K562 (cell line): ENCODE data around the gene MAN1B1. TPM values are rescaled to one million over a fixed set of nuclear protein-coding genes. Genes with fewer than 3 reads are reported as not detected.

ENCODE experiments used
- AFF1 ChIP-seq, 2 experiments: fragments of 450-650 bp; IDR thresholded peaks; 2 replicates each; pipeline ENCODE4 v1.6.1; 2018; ENCODE audit warnings: mild to moderate bottlenecking in 2 of 2, low read depth in 1 of 2; ENCODE audit not compliant: partially characterized antibody in 2 of 2
- BDP1 ChIP-seq: IDR thresholded peaks from 3 replicates; pipeline ENCODE4 v1.6.1; 2011; ENCODE audit not compliant: insufficient read length, insufficient read depth
- FOXA1 ChIP-seq: fragments of 450-650 bp; IDR thresholded peaks from 2 replicates; pipeline ENCODE4 v1.6.1; 2016; ENCODE audit warnings: mild to moderate bottlenecking, borderline replicate concordance
- HNRNPH1 ChIP-seq: fragments of 200-400 bp; formaldehyde crosslinking; optimal IDR thresholded peaks from 2 replicates; pipeline ENCODE3; 2017; ENCODE audit warnings: low read depth, mild to moderate bottlenecking, low read length, moderate library complexity
- HSF4 ChIP-seq: fragments of 250-450 bp; sonication (Bioruptor Pico); IDR thresholded peaks from 2 replicates; pipeline ENCODE4 v2.1.2; 2022; ENCODE audit warnings: mild to moderate bottlenecking, moderate library complexity, borderline replicate concordance
- KDM2B ChIP-seq: fragments of 250-450 bp; sonication (Bioruptor Pico); IDR thresholded peaks from 2 replicates; pipeline ENCODE4 v1.8.0; 2021; ENCODE audit warnings: mild to moderate bottlenecking, moderate library complexity
- MAFK ChIP-seq: IDR thresholded peaks from 2 replicates; pipeline ENCODE4 v1.6.1; 2011; ENCODE audit warnings: low read length, improper control_type of control experiment
- MED1 ChIP-seq: sonication (generic); formaldehyde crosslinking; IDR thresholded peaks from 2 replicates; pipeline ENCODE4 v1.8.1; 2023; ENCODE audit warnings: missing genetic modification reagents, borderline replicate concordance
- NFE2 ChIP-seq: IDR thresholded peaks from 2 replicates; pipeline ENCODE4 v1.6.1; 2014; ENCODE audit warnings: antibody characterized with exemption, low read depth
- NFE2L1 ChIP-seq: fragments of 450-650 bp; IDR thresholded peaks from 2 replicates; pipeline ENCODE4 v1.6.1; 2016; ENCODE audit warnings: missing genetic modification characterization, low read depth, mild to moderate bottlenecking, missing compliant biosample characterization, moderate library complexity, borderline replicate concordance
- NRF1 ChIP-seq, 2 experiments: fragments of 450-650 bp; IDR thresholded peaks in 1 of 2; conservative IDR thresholded peaks in 1 of 2; 2 replicates each; pipeline ENCODE4 v1.6.1; 2014; ENCODE audit warnings: mild to moderate bottlenecking in 2 of 2
- SIRT6 ChIP-seq: IDR thresholded peaks from one replicate; pipeline ENCODE4 v1.6.1; 2012; ENCODE audit warnings: low read depth, mild to moderate bottlenecking, control low read depth, inconsistent platforms, low read length, moderate library complexity
- SNAPC5 ChIP-seq: fragments of 250-450 bp; sonication (Bioruptor Pico); IDR thresholded peaks from 2 replicates; pipeline ENCODE4 v1.8.0; 2021; ENCODE audit warnings: moderate library complexity, mild to moderate bottlenecking, inconsistent platforms
- TCF3 ChIP-seq: sonication (generic); formaldehyde crosslinking; IDR thresholded peaks from 2 replicates; pipeline ENCODE4 v1.4.0; 2020; ENCODE audit warnings: mild to moderate bottlenecking, missing genetic modification reagents
- TEAD2 ChIP-seq: fragments of 450-650 bp; IDR thresholded peaks from 2 replicates; pipeline ENCODE4 v1.6.1; 2016; ENCODE audit warnings: missing genetic modification characterization, control low read depth, missing compliant biosample characterization
- ZNF224 ChIP-seq: sonication (generic); formaldehyde crosslinking; IDR thresholded peaks from 2 replicates; pipeline ENCODE4 v1.8.0; 2022; ENCODE audit warnings: mild to moderate bottlenecking, missing genetic modification reagents
- ZNF644 ChIP-seq: fragments of 200-800 bp; sonication (Bioruptor generic); IDR thresholded peaks from 2 replicates; pipeline ENCODE4 v1.6.1; 2016; ENCODE audit warnings: low read depth, missing genetic modification characterization, missing compliant biosample characterization
- ZNF696 ChIP-seq: fragments of 250-450 bp; sonication (Bioruptor Pico); conservative IDR thresholded peaks from 2 replicates; pipeline ENCODE4 v1.4.0; 2020; ENCODE audit warnings: mild to moderate bottlenecking, moderate library complexity
- ZNF76 ChIP-seq: fragments of 250-450 bp; sonication (Bioruptor Pico); IDR thresholded peaks from 2 replicates; pipeline ENCODE4 v1.4.0; 2020; ENCODE audit warnings: mild to moderate bottlenecking, moderate library complexity, borderline replicate concordance
- ZSCAN32 ChIP-seq: fragments of 450-650 bp; formaldehyde crosslinking; IDR thresholded peaks from 2 replicates; pipeline ENCODE4 v1.4.0; 2020; ENCODE audit warnings: mild to moderate bottlenecking, moderate library complexity
- polyA plus RNA-seq, 8 experiments: library from polyadenylated mRNA; depleted of rRNA in 4 of 8; stranded (reverse) in 5 of 8; unstranded in 3 of 8; fragments of >200 nt; fragmentation: Nextera tagmentation in 2 of 8; fragmentation: Illumina TruSeq in 1 of 8; extraction: Ambion mirVana in 2 of 8; extraction: Trizol in 1 of 8; gene quantifications; 2 replicates each; pipeline versions ENCODE4 v1.2.1 to v1.2.3, GENCODE V29; 2011 to 2014; ENCODE audit warnings: inconsistent platforms in 1 of 8, missing spikeins in 1 of 8
- total RNA-seq, 7 experiments: library from RNA; depleted of rRNA in 6 of 7; stranded (reverse); fragments of >200 nt in 6 of 7; fragmentation: Illumina TruSeq in 2 of 7; extraction: Trizol in 2 of 7; gene quantifications; 2 replicates each; pipeline versions ENCODE4 v1.2.1 to v1.2.3, GENCODE V29; 2011 to 2021; ENCODE audit warnings: low replicate concordance in 1 of 7
- TF ChIP-seq, protein P1 (sequence below): IDR thresholded peaks from 2 replicates; pipeline ENCODE4 v1.6.1; 2011; ENCODE audit warnings: borderline replicate concordance, low read depth, mild to moderate bottlenecking, moderate library complexity, low read length; ENCODE audit not compliant: insufficient read depth, poor library complexity, severe bottlenecking
- TF ChIP-seq, protein P2 (sequence below): fragments of 450-650 bp; IDR thresholded peaks from 2 replicates; pipeline ENCODE4 v1.6.1; 2016; ENCODE audit warnings: missing biosample characterization, missing genetic modification characterization

Gene MAN1B1
- total and polyA plus RNA-seq, 9 of the 15 experiments (the other 6 are each of a cell fraction or from before 2014, with no cell fraction given), result 0.55 to 36.6 (median 27.3) TPM

GRCh38 chr9:137074657-137075274 is 12.0 kb upstream of the MAN1B1 start (continued):
- TF ChIP-seq, protein P1, sequence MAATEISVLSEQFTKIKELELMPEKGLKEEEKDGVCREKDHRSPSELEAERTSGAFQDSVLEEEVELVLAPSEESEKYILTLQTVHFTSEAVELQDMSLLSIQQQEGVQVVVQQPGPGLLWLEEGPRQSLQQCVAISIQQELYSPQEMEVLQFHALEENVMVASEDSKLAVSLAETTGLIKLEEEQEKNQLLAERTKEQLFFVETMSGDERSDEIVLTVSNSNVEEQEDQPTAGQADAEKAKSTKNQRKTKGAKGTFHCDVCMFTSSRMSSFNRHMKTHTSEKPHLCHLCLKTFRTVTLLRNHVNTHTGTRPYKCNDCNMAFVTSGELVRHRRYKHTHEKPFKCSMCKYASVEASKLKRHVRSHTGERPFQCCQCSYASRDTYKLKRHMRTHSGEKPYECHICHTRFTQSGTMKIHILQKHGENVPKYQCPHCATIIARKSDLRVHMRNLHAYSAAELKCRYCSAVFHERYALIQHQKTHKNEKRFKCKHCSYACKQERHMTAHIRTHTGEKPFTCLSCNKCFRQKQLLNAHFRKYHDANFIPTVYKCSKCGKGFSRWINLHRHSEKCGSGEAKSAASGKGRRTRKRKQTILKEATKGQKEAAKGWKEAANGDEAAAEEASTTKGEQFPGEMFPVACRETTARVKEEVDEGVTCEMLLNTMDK, result no peak
- peak; percentile 100 for TF ChIP-seq ZNF644 (tag)
- TF ChIP-seq KDM2B, result peak; percentile 79; the same call in 1 of the 2 replicates
- TF ChIP-seq NFE2L1 (tag), result peak; percentile 81; the same call in 1 of the 2 replicates
- TF ChIP-seq SIRT6, result no peak
- TF ChIP-seq AFF1 (IDR thresholded peaks at IDR 0.05; ENCODE audit: low read depth in 1 of 2, partially characterized antibody in 2 of 2), result no peak
- no peak for TF ChIP-seq ZNF224
- peak; percentile 76 for TF ChIP-seq SNAPC5 (CRISPR knock-in tag)
- TF ChIP-seq ZSCAN32 (CRISPR knock-in tag), result peak; percentile 85
- peak; percentile 96 for TF ChIP-seq TEAD2
- no peak for TF ChIP-seq NRF1 (conservative IDR thresholded peaks at IDR 0.05 in 1 of 2, IDR thresholded peaks at IDR 0.05 in 1 of 2)
- TF ChIP-seq, protein P2, sequence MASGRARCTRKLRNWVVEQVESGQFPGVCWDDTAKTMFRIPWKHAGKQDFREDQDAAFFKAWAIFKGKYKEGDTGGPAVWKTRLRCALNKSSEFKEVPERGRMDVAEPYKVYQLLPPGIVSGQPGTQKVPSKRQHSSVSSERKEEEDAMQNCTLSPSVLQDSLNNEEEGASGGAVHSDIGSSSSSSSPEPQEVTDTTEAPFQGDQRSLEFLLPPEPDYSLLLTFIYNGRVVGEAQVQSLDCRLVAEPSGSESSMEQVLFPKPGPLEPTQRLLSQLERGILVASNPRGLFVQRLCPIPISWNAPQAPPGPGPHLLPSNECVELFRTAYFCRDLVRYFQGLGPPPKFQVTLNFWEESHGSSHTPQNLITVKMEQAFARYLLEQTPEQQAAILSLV (tag), result peak; percentile 99
- no peak for TF ChIP-seq TCF3 (CRISPR knock-in tag)
- TF ChIP-seq HNRNPH1, result no peak
- TF ChIP-seq HSF4 (CRISPR knock-in tag), result peak; percentile 96
- no peak for TF ChIP-seq FOXA1
- no peak for TF ChIP-seq MED1 (CRISPR knock-in tag)
- TF ChIP-seq ZNF76 (CRISPR knock-in tag), result peak; percentile 99
- TF ChIP-seq MAFK, result no peak
- no peak for TF ChIP-seq NFE2
- 0 out of 2 replicates have a peak, but pooled peaks have one; percentile 74 for TF ChIP-seq ZNF696 (CRISPR knock-in tag)
- TF ChIP-seq BDP1, result no peak
